Cerebellar cortex (tissue), 1 donor: ENCODE measurements around the gene KRTAP19-5.
"Not testable (repeated sequence)": the region's sequence is repeated elsewhere in the genome, so short reads cannot be mapped to it uniquely, and the experiment has no call there.

Source experiments
- DNase-seq: peaks from one replicate; pipeline ENCODE4 v3.0.0-alpha.2; 2015; ENCODE audit warnings: low spot score

The KRTAP19-5 gene

GRCh38 chr21:30502041-30502440, at the start of gene KRTAP19-5:
Gene KRTAP19-5 (minus strand): TSS chr21:30502141. CDS start chr21:30502090, 51 bp downstream.
- no peak for DNase-seq

- DNase-seq = no peak
These were observed 39.8 kb upstream of the KRTAP19-5 start, which contains the start of gene KRTAP19-6 for GRCh38 chr21:30541764-30542163. Gene KRTAP19-6 (minus strand): TSS chr21:30541864. CDS start chr21:30541833, 31 bp downstream.

GRCh38 chr21:30518876-30519275, 16.9 kb upstream of the KRTAP19-5 start:
- no peak for DNase-seq

- DNase-seq = no peak
These were observed 13.7 kb upstream of the KRTAP19-5 start for GRCh38 chr21:30515681-30516080.

- not testable (repeated sequence) for DNase-seq
These were observed 3.8 kb upstream of the KRTAP19-5 start for GRCh38 chr21:30505621-30506205.

GRCh38 chr21:30497065-30497464, 4.9 kb downstream of the KRTAP19-5 start, which contains the start of gene KRTAP19-4:
Gene KRTAP19-4 (minus strand): TSS chr21:30497165. CDS start chr21:30497110, 55 bp downstream.
- DNase-seq = no peak

- DNase-seq = no peak
These were observed 9.9 kb downstream of the KRTAP19-5 start, which contains the start of gene KRTAP19-3 for GRCh38 chr21:30491963-30492428. Gene KRTAP19-3 (minus strand): TSS chr21:30492013. CDS start chr21:30491957, 56 bp downstream.

GRCh38 chr21:30487336-30487735, 14.6 kb downstream of the KRTAP19-5 start, which contains the start of gene KRTAP19-2:
Gene KRTAP19-2 (minus strand): TSS chr21:30487436. CDS start chr21:30487348, 88 bp downstream.
- no peak for DNase-seq

GRCh38 chr21:30486180-30486579, 15.8 kb downstream of the KRTAP19-5 start:
- no peak for DNase-seq

- DNase-seq = no peak
These were observed 19.8 kb downstream of the KRTAP19-5 start for GRCh38 chr21:30482130-30482529.

GRCh38 chr21:30480145-30480544, 21.8 kb downstream of the KRTAP19-5 start, which contains the start of gene KRTAP19-1:
Gene KRTAP19-1 (minus strand): TSS chr21:30480367. CDS start chr21:30480317, 50 bp downstream.
- DNase-seq = no peak

- no peak for DNase-seq
These were observed 22.7 kb downstream of the KRTAP19-5 start for GRCh38 chr21:30479259-30479658.

- no peak for DNase-seq
These were observed 23.9 kb downstream of the KRTAP19-5 start for GRCh38 chr21:30478004-30478403.

GRCh38 chr21:30468900-30469714, 32.8 kb downstream of the KRTAP19-5 start:
- no peak for DNase-seq

- DNase-seq = no peak
These were observed 38.2 kb downstream of the KRTAP19-5 start for GRCh38 chr21:30463713-30464112.
